HG03108 (cell line): Measurements from ENCODE around the gene PIKFYVE.

Experiments used
- ATAC-seq: cut with Tn5 transposase; IDR thresholded peaks from one replicate; pipeline ENCODE4 v1.9.1; 2021; ENCODE audit warnings: moderate library complexity; ENCODE audit not compliant: unreplicated experiment

PIKFYVE gene

GRCh38 chr2:208406474-208407451 lies 140.7 kb downstream of the PIKFYVE start, which contains the start of gene PTH2R:
Gene PTH2R, plus strand, starts transcription at chr2:208406792. Its CDS starts 252 bp downstream, at chr2:208407044.
- no peak for ATAC-seq

GRCh38 chr2:208407667-208408066 lies 141.6 kb downstream of the PIKFYVE start:
- no peak for ATAC-seq
